Measurements from ENCODE around the gene GOLIM4. TPM values are rescaled to one million over a fixed set of nuclear protein-coding genes. Genes with fewer than 3 reads are reported as not detected.

The GOLIM4 gene
- total RNA-seq, 1 experiment from 2014 or later, result 35.4 TPM

DNA sequence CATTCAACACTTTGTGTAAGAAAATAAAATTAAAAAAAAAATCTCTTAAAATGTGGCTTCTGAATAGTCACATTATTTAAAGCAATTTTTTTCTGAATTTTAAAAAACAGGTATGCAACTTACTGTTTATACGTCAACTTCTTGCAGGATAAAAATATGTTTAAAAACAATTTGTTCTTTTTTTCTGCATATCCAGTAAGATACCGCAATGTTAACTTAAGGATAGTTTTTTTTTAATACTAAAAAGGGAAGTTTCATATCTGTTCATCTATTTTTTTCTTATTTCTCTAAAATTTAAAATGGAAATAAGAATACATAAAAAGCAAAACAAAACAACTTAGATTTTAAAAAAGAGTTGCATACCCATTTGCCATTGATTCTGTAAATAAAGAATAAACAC lies 27.4 kb downstream of the GOLIM4 start:
- H3K27me3 ChIP-seq (ENCODE audit: control insufficient read depth, insufficient read depth, low read length), result no peaks in the 10 kb centered on the region
- DNase-seq (ENCODE audit: low read depth, low spot score) (no peak), ATAC-seq (no peak)
- ChIA-PET CTCF (no interaction called here), POLR2A (no interaction called here)
- TF ChIP-seq, protein P1, sequence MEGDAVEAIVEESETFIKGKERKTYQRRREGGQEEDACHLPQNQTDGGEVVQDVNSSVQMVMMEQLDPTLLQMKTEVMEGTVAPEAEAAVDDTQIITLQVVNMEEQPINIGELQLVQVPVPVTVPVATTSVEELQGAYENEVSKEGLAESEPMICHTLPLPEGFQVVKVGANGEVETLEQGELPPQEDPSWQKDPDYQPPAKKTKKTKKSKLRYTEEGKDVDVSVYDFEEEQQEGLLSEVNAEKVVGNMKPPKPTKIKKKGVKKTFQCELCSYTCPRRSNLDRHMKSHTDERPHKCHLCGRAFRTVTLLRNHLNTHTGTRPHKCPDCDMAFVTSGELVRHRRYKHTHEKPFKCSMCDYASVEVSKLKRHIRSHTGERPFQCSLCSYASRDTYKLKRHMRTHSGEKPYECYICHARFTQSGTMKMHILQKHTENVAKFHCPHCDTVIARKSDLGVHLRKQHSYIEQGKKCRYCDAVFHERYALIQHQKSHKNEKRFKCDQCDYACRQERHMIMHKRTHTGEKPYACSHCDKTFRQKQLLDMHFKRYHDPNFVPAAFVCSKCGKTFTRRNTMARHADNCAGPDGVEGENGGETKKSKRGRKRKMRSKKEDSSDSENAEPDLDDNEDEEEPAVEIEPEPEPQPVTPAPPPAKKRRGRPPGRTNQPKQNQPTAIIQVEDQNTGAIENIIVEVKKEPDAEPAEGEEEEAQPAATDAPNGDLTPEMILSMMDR (IDR thresholded peaks at IDR 0.05), result no peak
- no peak for TF ChIP-seq TCF7L2 (IDR thresholded peaks at IDR 0.05; ENCODE audit: low read depth, low read length)
- TF ChIP-seq, protein P2, sequence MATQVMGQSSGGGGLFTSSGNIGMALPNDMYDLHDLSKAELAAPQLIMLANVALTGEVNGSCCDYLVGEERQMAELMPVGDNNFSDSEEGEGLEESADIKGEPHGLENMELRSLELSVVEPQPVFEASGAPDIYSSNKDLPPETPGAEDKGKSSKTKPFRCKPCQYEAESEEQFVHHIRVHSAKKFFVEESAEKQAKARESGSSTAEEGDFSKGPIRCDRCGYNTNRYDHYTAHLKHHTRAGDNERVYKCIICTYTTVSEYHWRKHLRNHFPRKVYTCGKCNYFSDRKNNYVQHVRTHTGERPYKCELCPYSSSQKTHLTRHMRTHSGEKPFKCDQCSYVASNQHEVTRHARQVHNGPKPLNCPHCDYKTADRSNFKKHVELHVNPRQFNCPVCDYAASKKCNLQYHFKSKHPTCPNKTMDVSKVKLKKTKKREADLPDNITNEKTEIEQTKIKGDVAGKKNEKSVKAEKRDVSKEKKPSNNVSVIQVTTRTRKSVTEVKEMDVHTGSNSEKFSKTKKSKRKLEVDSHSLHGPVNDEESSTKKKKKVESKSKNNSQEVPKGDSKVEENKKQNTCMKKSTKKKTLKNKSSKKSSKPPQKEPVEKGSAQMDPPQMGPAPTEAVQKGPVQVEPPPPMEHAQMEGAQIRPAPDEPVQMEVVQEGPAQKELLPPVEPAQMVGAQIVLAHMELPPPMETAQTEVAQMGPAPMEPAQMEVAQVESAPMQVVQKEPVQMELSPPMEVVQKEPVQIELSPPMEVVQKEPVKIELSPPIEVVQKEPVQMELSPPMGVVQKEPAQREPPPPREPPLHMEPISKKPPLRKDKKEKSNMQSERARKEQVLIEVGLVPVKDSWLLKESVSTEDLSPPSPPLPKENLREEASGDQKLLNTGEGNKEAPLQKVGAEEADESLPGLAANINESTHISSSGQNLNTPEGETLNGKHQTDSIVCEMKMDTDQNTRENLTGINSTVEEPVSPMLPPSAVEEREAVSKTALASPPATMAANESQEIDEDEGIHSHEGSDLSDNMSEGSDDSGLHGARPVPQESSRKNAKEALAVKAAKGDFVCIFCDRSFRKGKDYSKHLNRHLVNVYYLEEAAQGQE (IDR thresholded peaks at IDR 0.05; ENCODE audit: insufficient read depth in 1 of 2, low read depth in 2 of 2, low read length in 1 of 2), result no peak
- no peak for TF ChIP-seq POLR2AphosphoS5 (IDR thresholded peaks at IDR 0.05; ENCODE audit: low read depth, low read length)
- TF ChIP-seq SIN3A (IDR thresholded peaks at IDR 0.05; ENCODE audit: borderline replicate concordance, insufficient read depth, low read depth, low read length), result no peak
- intact Hi-C loops (cut with micrococcal nuclease; ENCODE audit: unreplicated experiment), result no loop called here
- H3K9me3 ChIP-seq (ENCODE audit: control insufficient read depth, insufficient read depth, low read depth, low read length), result no peaks in the 10 kb centered on the region
- BruUV-seq (replicated peaks), result no TSS peak
- no peaks in the 10 kb centered on the region for H3K36me3 ChIP-seq (ENCODE audit: control insufficient read depth, insufficient read depth, low read length)
- H3K4me1 ChIP-seq (ENCODE audit: control insufficient read depth, insufficient read depth, low read length), result no peaks in the 10 kb centered on the region
- H3K27ac ChIP-seq (ENCODE audit: low read length), result no peak overlapping the region
- H3K4me3 ChIP-seq (ENCODE audit: low read depth in 2 of 2, low read length in 2 of 2), result no peak overlapping the region
- in situ Hi-C loops (cut with HindIII; ENCODE audit: low pct_unique_long_range_greater_than_20kb, low sequenced_read_pairs), result no loop called here

DNA sequence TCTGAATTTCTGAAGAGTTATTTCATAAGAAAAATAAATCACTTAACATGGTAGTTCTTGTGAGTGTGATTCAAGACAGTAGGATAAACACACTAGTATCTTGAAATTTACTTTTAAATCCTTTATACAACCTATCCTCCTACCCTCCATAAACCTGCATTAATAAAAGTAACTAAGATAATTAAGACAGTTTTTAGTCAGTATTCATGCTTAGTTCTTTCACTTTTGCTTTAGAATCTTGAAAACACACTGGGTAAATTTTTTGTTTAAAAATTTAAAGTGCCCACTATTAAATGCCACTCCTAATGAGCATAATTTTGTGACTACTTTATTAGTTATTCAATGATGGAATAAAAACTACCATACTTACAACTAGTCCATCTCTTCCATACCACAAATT lies 28.8 kb downstream of the GOLIM4 start:
- intact Hi-C loops (cut with micrococcal nuclease; ENCODE audit: unreplicated experiment) (no loop called here), in situ Hi-C loops (cut with HindIII; ENCODE audit: low pct_unique_long_range_greater_than_20kb, low sequenced_read_pairs) (no loop called here)
- DNase-seq (ENCODE audit: low read depth, low spot score) (no peak), ATAC-seq (no peak)
- Histone ChIP-seq H3K36me3 (ENCODE audit: control insufficient read depth, insufficient read depth, low read length) (no peaks in the 10 kb centered on the region), H3K27ac (ENCODE audit: low read length) (no peak overlapping the region), H3K4me3 (ENCODE audit: low read depth in 2 of 2, low read length in 2 of 2) (no peak overlapping the region), H3K9me3 (ENCODE audit: control insufficient read depth, insufficient read depth, low read depth, low read length) (no peaks in the 10 kb centered on the region), H3K27me3 (ENCODE audit: control insufficient read depth, insufficient read depth, low read length) (no peaks in the 10 kb centered on the region), H3K4me1 (ENCODE audit: control insufficient read depth, insufficient read depth, low read length) (no peaks in the 10 kb centered on the region)
- no TSS peak for BruUV-seq (replicated peaks)
- CTCF ChIA-PET, result no interaction called here
- POLR2A ChIA-PET, result no interaction called here
- TF ChIP-seq SIN3A (IDR thresholded peaks at IDR 0.05; ENCODE audit: borderline replicate concordance, insufficient read depth, low read depth, low read length) (no peak), TCF7L2 (IDR thresholded peaks at IDR 0.05; ENCODE audit: low read depth, low read length) (no peak)
- TF ChIP-seq, protein P2 (IDR thresholded peaks at IDR 0.05; ENCODE audit: insufficient read depth in 1 of 2, low read depth in 2 of 2, low read length in 1 of 2), result no peak
- TF ChIP-seq, protein P1 (IDR thresholded peaks at IDR 0.05), result no peak

Measured in Panc1 (cell line).